Right atrium auricular region (tissue), 2 donors: ENCODE measurements around the gene SYTL2. TPM values are rescaled to one million over a fixed set of nuclear protein-coding genes. Genes with fewer than 3 reads are reported as not detected.
"Not testable (repeated sequence)": the region's sequence is repeated elsewhere in the genome, so short reads cannot be mapped to it uniquely, and the experiment has no call there.

Experiments
- DNase-seq: peaks from one replicate; pipeline ENCODE4 v3.0.0-alpha.2; 2019; ENCODE audit warnings: low spot score
- H3K27ac ChIP-seq, 2 donors: fragments of 200-600 bp; sonication (generic); 1 replicate in 1 of 2; 2 replicates in 1 of 2; pipeline ENCODE4 v1.5.1; 2016 to 2019
- H3K27me3 ChIP-seq, 2 donors: fragments of 200-600 bp; sonication (generic); one replicate each; pipeline versions ENCODE4 v1.5.1 to v1.6.0; 2017 to 2019
- H3K36me3 ChIP-seq: fragments of 200-600 bp; sonication (generic); one replicate; pipeline ENCODE4 v1.5.1; 2016
- H3K4me1 ChIP-seq, 2 donors: fragments of 200-600 bp; sonication (generic); one replicate each; pipeline versions ENCODE4 v1.5.1 to v1.6.0; 2017 to 2019
- H3K4me3 ChIP-seq, 2 donors: fragments of 200-600 bp; sonication (generic); 1 replicate in 1 of 2; 2 replicates in 1 of 2; pipeline ENCODE4 v1.5.1; 2017 to 2019; ENCODE audit warnings: mild to moderate bottlenecking in 1 of 2, moderate library complexity in 1 of 2
- H3K9me3 ChIP-seq, 2 donors: fragments of 200-600 bp; sonication (generic); one replicate each; pipeline ENCODE4 v1.5.1; 2019
- CTCF ChIP-seq, 2 donors: fragments of 200-600 bp; sonication (generic); IDR thresholded peaks; one replicate each; pipeline ENCODE4 v1.5.1; 2019; ENCODE audit warnings: antibody characterized with exemption in 2 of 2
- total RNA-seq, 2 donors: library from RNA; depleted of rRNA; stranded (reverse); fragments of >200 nt; gene quantifications; one replicate each; pipeline ENCODE4 v1.1.0, GENCODE V29; 2016

SYTL2 gene
- 10 to 100 TPM in 1 of 2 donors, 1 to 10 TPM in 1; 5.0 to 12.1 TPM for total RNA-seq

GRCh38 chr11:85810871-85811611, at the start of gene SYTL2:
SYTL2 (minus strand) TSS chr11:85811141; CDS start chr11:85757725, 53,416 bp downstream.
- DNase-seq: no peak
- Histone ChIP-seq H3K9me3 (no peaks in the 10 kb centered on the region), H3K4me1 (peaks cover 0 to 10% of the 10 kb centered on the region in 2 donors), H3K27me3 (no peaks in the 10 kb centered on the region), H3K27ac (peak within 1 kb of the TSS; percentile 9 to 23), H3K4me3 (peak within 1 kb of the TSS; percentile 52 to 57), H3K36me3 (no peaks in the 10 kb centered on the region)
- TF ChIP-seq CTCF (IDR thresholded peaks at IDR 0.05): no peak

DNA sequence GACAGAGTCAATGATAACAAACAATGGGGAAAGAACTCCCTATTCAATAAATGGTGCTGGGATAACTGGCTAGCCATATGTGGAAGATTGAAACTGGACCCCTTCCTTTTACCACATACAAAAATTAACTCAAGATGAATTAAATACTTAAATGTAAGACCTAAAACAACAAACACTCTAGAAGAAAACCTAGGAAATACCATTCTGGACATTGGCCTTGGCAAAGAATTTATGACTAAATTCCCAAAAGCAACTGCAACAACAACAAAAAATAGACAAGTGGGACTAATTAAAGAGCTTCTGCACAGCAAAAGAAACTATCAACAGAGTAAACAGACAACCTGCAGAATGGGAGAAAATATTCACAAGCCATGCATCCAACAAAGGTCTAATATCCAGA, 48.6 kb upstream of the SYTL2 start:
- not testable (repeated sequence) for H3K9me3 ChIP-seq, H3K4me3 ChIP-seq, H3K36me3 ChIP-seq, H3K4me1 ChIP-seq, H3K27me3 ChIP-seq, DNase-seq, H3K27ac ChIP-seq

- Histone ChIP-seq H3K27ac (no peak overlapping the region), H3K4me3 (no peak overlapping the region), H3K36me3 (no peaks in the 10 kb centered on the region), H3K4me1 (peaks cover 0 to 7% of the 10 kb centered on the region in 2 donors), H3K27me3 (no peaks in the 10 kb centered on the region), H3K9me3 (no peaks in the 10 kb centered on the region)
- no peak for TF ChIP-seq CTCF (IDR thresholded peaks at IDR 0.05)
- no peak for DNase-seq
Measured at GRCh38 chr11:85857098-85857497, 46.2 kb upstream of the SYTL2 start.

GRCh38 chr11:85855341-85855656, 44.4 kb upstream of the SYTL2 start, which contains the start of gene CCDC83:
CCDC83 (plus strand) TSS chr11:85855383; CDS start chr11:85865124, 9,741 bp downstream.
- no peaks in the 10 kb centered on the region for H3K9me3 ChIP-seq
- H3K27ac ChIP-seq: peak within 1 kb of the TSS; percentile 82 to 89
- TF ChIP-seq CTCF (IDR thresholded peaks at IDR 0.05): no peak
- H3K27me3 ChIP-seq: no peaks in the 10 kb centered on the region
- no peak for DNase-seq
- H3K36me3 ChIP-seq: no peaks in the 10 kb centered on the region
- H3K4me1 ChIP-seq: peaks cover 0 to 7% of the 10 kb centered on the region in 2 donors
- H3K4me3 ChIP-seq: peak within 1 kb of the TSS; percentile 44 to 60

DNA sequence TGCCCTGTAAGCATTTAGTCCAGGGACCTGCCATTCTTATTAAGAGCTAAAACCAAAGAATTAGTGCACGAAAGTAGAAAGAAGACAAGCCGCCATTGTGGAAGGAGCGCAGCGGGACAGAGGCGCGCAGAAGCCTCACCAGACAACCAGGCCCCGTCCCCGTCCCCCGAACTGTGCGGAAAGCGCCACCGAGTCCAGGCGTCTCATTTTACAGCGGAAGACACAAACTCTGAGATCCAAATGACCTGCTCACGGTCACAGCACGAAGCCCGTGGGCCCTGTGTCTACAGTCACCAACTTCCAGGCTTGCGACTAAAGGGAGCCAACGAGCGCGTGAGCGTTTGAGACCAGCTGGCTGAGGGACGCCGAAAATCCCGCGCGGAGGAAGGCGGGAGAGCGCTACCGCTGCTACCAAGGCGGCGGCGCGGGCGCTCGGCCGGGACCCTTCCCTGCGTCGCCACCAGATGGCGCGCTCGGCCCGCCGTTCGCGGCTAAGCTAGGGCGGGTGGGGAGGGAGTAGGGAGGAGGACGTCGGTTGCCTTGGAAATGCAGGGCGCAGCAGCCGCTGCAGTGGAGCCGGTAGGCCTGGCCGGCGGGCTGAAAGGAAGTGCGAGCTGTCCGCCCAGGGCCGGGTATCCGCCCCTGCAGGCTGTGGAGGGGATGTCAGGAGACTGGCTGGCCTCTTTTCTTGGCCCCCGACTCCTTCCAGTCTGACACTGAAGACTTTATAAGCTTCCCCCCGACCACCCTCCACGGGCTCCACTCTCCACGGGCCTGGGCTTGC, 43.8 kb upstream of the SYTL2 start:
- H3K27ac ChIP-seq: peak overlapping the region; percentile 82 to 89
- H3K9me3 ChIP-seq: no peaks in the 10 kb centered on the region
- peak; percentile 91 for DNase-seq
- TF ChIP-seq CTCF (IDR thresholded peaks at IDR 0.05): peak; percentile 93 to 98
- peaks cover 0 to 7% of the 10 kb centered on the region in 2 donors for H3K4me1 ChIP-seq
- no peaks in the 10 kb centered on the region for H3K36me3 ChIP-seq
- H3K27me3 ChIP-seq: no peaks in the 10 kb centered on the region
- peak overlapping the region; percentile 44 to 60 for H3K4me3 ChIP-seq

DNA sequence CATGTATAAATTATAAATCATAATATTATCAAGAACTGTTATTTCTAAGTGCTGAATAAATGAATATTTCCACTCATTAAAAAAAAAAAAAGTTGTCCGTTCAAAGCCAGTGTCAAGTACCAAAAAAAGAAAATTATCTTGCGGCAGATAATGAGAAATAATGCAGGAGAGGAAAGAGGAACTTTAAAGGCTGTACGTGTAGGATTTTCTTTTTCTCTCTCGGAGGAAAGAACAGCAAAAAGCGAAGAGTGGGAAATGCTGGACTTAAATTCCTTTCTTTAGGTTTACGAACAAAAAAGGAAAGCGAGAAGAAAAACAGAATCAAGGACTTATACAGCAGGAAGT, 43.2 kb upstream of the SYTL2 start:
- TF ChIP-seq CTCF (IDR thresholded peaks at IDR 0.05): no peak
- no peaks in the 10 kb centered on the region for H3K9me3 ChIP-seq
- peak overlapping the region; percentile 44 to 60 for H3K4me3 ChIP-seq
- DNase-seq: no peak
- H3K4me1 ChIP-seq: peaks cover 0 to 7% of the 10 kb centered on the region in 2 donors
- H3K27ac ChIP-seq: peak overlapping the region; percentile 82 to 89
- no peaks in the 10 kb centered on the region for H3K27me3 ChIP-seq
- no peaks in the 10 kb centered on the region for H3K36me3 ChIP-seq

GRCh38 chr11:85853541-85853940, 42.6 kb upstream of the SYTL2 start:
- H3K27ac ChIP-seq, H3K36me3 ChIP-seq, H3K27me3 ChIP-seq, DNase-seq, H3K4me3 ChIP-seq, H3K9me3 ChIP-seq, H3K4me1 ChIP-seq: not testable (repeated sequence)

DNA sequence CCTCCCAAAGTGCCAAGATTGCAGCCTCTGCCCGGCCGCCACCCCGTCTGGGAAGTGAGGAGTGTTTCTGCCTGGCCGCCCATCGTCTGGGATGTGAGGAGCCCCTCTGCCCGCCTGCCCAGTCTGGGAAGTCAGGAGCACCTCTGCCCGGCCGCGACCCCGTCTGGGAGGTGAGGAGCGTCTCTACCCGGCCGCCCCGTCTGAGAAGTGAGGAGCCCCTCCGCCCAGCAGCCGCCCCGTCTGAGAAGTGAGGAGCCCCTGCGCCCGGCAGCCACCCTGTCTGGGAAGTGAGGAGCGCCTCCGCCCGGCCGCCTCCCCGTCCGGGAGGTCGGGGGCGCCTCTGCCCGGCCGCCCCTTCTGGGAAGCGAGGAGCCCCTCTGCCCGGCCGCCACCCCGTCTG, 41.8 kb upstream of the SYTL2 start:
- DNase-seq, H3K27ac ChIP-seq, H3K4me1 ChIP-seq, H3K36me3 ChIP-seq, H3K4me3 ChIP-seq, H3K9me3 ChIP-seq, H3K27me3 ChIP-seq: not testable (repeated sequence)
